HG02852 (cell line): ENCODE data around the gene STAM.

Experiments
- ATAC-seq: cut with Tn5 transposase; IDR thresholded peaks from one replicate; pipeline ENCODE4 v1.9.1; 2021; ENCODE audit warnings: mild to moderate bottlenecking, moderate library complexity; ENCODE audit not compliant: unreplicated experiment

The STAM gene

GRCh38 chr10:17673471-17674061, 29.6 kb downstream of the STAM start:
- no peak for ATAC-seq

- no peak for ATAC-seq
Observed at GRCh38 chr10:17674566-17674965, 30.6 kb downstream of the STAM start.

GRCh38 chr10:17675638-17676037, 31.7 kb downstream of the STAM start:
- no peak for ATAC-seq

GRCh38 chr10:17676919-17677318, 33.0 kb downstream of the STAM start:
- ATAC-seq, result no peak

GRCh38 chr10:17682236-17682946, 38.4 kb downstream of the STAM start:
- no peak for ATAC-seq

- ATAC-seq, result no peak
Observed at GRCh38 chr10:17683541-17683940, 39.6 kb downstream of the STAM start.

GRCh38 chr10:17684537-17684936, 40.6 kb downstream of the STAM start:
- peak; percentile 57 for ATAC-seq

- peak; percentile 79 for ATAC-seq
Observed at GRCh38 chr10:17685233-17685840, 41.4 kb downstream of the STAM start.

- ATAC-seq, result no peak
Observed at GRCh38 chr10:17687117-17687831, 43.3 kb downstream of the STAM start.

GRCh38 chr10:17689137-17689536, 45.2 kb downstream of the STAM start:
- ATAC-seq, result no peak

- no peak for ATAC-seq
Observed at GRCh38 chr10:17693009-17693408, 49.1 kb downstream of the STAM start.

GRCh38 chr10:17698696-17699095, 54.7 kb downstream of the STAM start:
- no peak for ATAC-seq

- no peak for ATAC-seq
Observed at GRCh38 chr10:17701301-17701700, 57.4 kb downstream of the STAM start.

- no peak for ATAC-seq
Observed at GRCh38 chr10:17703706-17704105, 59.8 kb downstream of the STAM start.

- no peak for ATAC-seq
Observed at GRCh38 chr10:17708821-17709220, 64.9 kb downstream of the STAM start.

- ATAC-seq, result no peak
Observed at GRCh38 chr10:17709492-17709891, 65.5 kb downstream of the STAM start.

- no peak for ATAC-seq
Observed at GRCh38 chr10:17710181-17710580, 66.2 kb downstream of the STAM start.

GRCh38 chr10:17712053-17712452, 68.1 kb downstream of the STAM start:
- no peak for ATAC-seq

- no peak for ATAC-seq
Observed at GRCh38 chr10:17712717-17713471, 68.9 kb downstream of the STAM start.

GRCh38 chr10:17713758-17714157, 69.8 kb downstream of the STAM start:
- no peak for ATAC-seq

- ATAC-seq, result no peak
Observed at GRCh38 chr10:17716161-17716560, 72.2 kb downstream of the STAM start.
